ENCODE data around the gene PI16.

DNA sequence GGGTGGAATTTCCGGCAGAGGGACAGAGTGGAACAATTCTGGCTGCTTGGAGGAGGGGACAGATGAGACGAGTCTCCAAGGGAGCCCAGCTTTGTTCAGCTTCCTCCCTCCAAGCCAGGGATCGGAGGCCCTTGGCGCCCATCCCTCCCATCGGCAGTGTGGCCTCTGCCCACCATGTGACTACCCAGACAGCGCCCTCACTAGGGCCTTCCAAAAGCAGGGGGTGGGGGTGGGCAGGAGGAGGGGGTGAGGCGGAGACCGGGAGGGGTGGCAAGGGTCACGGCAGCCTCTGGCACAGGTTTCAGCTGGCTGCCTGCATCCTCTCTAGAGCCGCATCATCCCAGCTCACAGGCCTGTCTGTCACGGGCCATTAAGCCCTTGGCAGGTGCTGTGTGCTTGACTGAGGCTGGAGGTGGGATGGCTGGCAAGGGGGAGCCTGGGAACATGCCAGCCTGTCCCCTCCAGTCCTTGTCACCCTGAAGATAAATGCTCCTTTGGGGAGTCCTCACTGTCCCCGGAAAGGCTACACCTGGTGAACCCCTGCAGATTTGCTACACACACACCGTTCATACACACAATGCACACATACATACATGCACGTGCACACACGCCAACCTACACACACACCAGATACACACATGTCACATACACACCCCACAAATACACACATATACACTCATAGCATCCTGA, 44.7 kb downstream of the PI16 start:
- TF ChIP-seq CTCF (IDR thresholded peaks at IDR 0.05; ENCODE audit: insufficient read depth, low read length) (no peak), POLR2AphosphoS5 (IDR thresholded peaks at IDR 0.05; ENCODE audit: low read depth) (no peak), GABPA (IDR thresholded peaks at IDR 0.05; ENCODE audit: low read depth) (no peak)
- TF ChIP-seq, protein P1, sequence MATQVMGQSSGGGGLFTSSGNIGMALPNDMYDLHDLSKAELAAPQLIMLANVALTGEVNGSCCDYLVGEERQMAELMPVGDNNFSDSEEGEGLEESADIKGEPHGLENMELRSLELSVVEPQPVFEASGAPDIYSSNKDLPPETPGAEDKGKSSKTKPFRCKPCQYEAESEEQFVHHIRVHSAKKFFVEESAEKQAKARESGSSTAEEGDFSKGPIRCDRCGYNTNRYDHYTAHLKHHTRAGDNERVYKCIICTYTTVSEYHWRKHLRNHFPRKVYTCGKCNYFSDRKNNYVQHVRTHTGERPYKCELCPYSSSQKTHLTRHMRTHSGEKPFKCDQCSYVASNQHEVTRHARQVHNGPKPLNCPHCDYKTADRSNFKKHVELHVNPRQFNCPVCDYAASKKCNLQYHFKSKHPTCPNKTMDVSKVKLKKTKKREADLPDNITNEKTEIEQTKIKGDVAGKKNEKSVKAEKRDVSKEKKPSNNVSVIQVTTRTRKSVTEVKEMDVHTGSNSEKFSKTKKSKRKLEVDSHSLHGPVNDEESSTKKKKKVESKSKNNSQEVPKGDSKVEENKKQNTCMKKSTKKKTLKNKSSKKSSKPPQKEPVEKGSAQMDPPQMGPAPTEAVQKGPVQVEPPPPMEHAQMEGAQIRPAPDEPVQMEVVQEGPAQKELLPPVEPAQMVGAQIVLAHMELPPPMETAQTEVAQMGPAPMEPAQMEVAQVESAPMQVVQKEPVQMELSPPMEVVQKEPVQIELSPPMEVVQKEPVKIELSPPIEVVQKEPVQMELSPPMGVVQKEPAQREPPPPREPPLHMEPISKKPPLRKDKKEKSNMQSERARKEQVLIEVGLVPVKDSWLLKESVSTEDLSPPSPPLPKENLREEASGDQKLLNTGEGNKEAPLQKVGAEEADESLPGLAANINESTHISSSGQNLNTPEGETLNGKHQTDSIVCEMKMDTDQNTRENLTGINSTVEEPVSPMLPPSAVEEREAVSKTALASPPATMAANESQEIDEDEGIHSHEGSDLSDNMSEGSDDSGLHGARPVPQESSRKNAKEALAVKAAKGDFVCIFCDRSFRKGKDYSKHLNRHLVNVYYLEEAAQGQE (IDR thresholded peaks at IDR 0.05; ENCODE audit: insufficient replicate concordance, low read depth) = no peak
